GM23338 (cell line): Measurements from ENCODE around the gene FLNB. TPM values are rescaled to one million over a fixed set of nuclear protein-coding genes. Genes with fewer than 3 reads are reported as not detected.

ENCODE experiments used
- ATAC-seq: fragments of 200-7000 bp; cut with Tn5 transposase; 3 replicates; pipeline ENCODE4 v1.9.1; 2020
- DNase-seq: peaks from one replicate; pipeline ENCODE4 v3.0.0-alpha.2; 2015; ENCODE audit warnings: low spot score
- H2AFZ ChIP-seq: fragments of 200-600 bp; sonication (generic); 2 replicates; pipeline ENCODE4 v1.8.0; 2016; ENCODE audit warnings: antibody characterized with exemption, mild to moderate bottlenecking, moderate library complexity
- H3F3A ChIP-seq: fragments of 200-600 bp; sonication (generic); replicated peaks from 2 replicates; pipeline ENCODE4 v1.8.0; 2017; ENCODE audit warnings: antibody characterized with exemption, mixed run types, low read depth
- H3K27ac ChIP-seq: fragments of 200-600 bp; sonication (generic); 2 replicates; pipeline ENCODE4 v1.6.1; 2016; ENCODE audit warnings: low read depth
- H3K27me3 ChIP-seq: fragments of 200-600 bp; sonication (generic); 2 replicates; pipeline ENCODE4 v1.8.0; 2016; ENCODE audit warnings: mild to moderate bottlenecking, mixed run types, moderate library complexity; ENCODE audit not compliant: insufficient read depth
- H3K36me3 ChIP-seq: fragments of 200-600 bp; sonication (generic); 2 replicates; pipeline ENCODE4 v1.8.0; 2016; ENCODE audit warnings: mild to moderate bottlenecking; ENCODE audit not compliant: insufficient read depth
- H3K4me1 ChIP-seq: fragments of 200-600 bp; sonication (generic); 2 replicates; pipeline ENCODE4 v1.8.0; 2016; ENCODE audit warnings: mild to moderate bottlenecking, moderate library complexity; ENCODE audit not compliant: insufficient read depth
- H3K4me2 ChIP-seq: fragments of 200-600 bp; sonication (generic); 2 replicates; pipeline ENCODE4 v1.7.1; 2017; ENCODE audit warnings: mixed run types
- H3K4me3 ChIP-seq: fragments of 200-600 bp; sonication (generic); 2 replicates; pipeline ENCODE4 v1.6.1; 2016; ENCODE audit warnings: mixed run types
- H3K79me2 ChIP-seq: fragments of 200-600 bp; sonication (generic); replicated peaks from 2 replicates; pipeline ENCODE4 v1.8.0; 2017; ENCODE audit warnings: mild to moderate bottlenecking; ENCODE audit not compliant: insufficient read depth
- H3K9me2 ChIP-seq: fragments of 200-600 bp; sonication (generic); 2 replicates; pipeline ENCODE4 v1.8.0; 2017; ENCODE audit not compliant: insufficient read depth
- H4K20me1 ChIP-seq: fragments of 200-600 bp; sonication (generic); replicated peaks from 2 replicates; pipeline ENCODE4 v1.8.0; 2017; ENCODE audit warnings: mild to moderate bottlenecking; ENCODE audit not compliant: insufficient read depth
- H3K27ac Mint-ChIP-seq: 2 replicates; pipeline ENCODE4 v1.8.0; 2020; ENCODE audit warnings: inconsistent platforms, mild to moderate bottlenecking, moderate library complexity, mixed read lengths
- H3K27me3 Mint-ChIP-seq: 3 replicates; pipeline ENCODE4 v1.8.0; 2022; ENCODE audit warnings: low read depth, mild to moderate bottlenecking, moderate library complexity, mixed read lengths, inconsistent platforms; ENCODE audit not compliant: insufficient read depth, poor library complexity
- H3K36me3 Mint-ChIP-seq: 3 replicates; pipeline ENCODE4 v1.8.0; 2021; ENCODE audit warnings: low read depth, mild to moderate bottlenecking, inconsistent platforms, moderate library complexity, mixed read lengths
- H3K4me1 Mint-ChIP-seq: 3 replicates; pipeline ENCODE4 v1.8.0; 2020; ENCODE audit warnings: mild to moderate bottlenecking, inconsistent platforms, mixed read lengths
- H3K4me3 Mint-ChIP-seq: 3 replicates; pipeline ENCODE4 v1.8.0; 2021; ENCODE audit warnings: moderate library complexity, mild to moderate bottlenecking, inconsistent platforms, mixed read lengths
- H3K9me3 Mint-ChIP-seq: 3 replicates; pipeline ENCODE4 v1.8.0; 2020; ENCODE audit warnings: moderate library complexity, mild to moderate bottlenecking, inconsistent platforms, mixed read lengths
- CREB1 ChIP-seq: fragments of 250-450 bp; sonication (Bioruptor Pico); IDR thresholded peaks from 2 replicates; pipeline ENCODE4 v1.5.0; 2020; ENCODE audit warnings: low read depth, mild to moderate bottlenecking, moderate library complexity
- EZH2phosphoT487 ChIP-seq: fragments of 200-600 bp; sonication (generic); IDR thresholded peaks from one replicate; pipeline ENCODE4 v1.8.1; 2018; ENCODE audit warnings: antibody characterized with exemption; ENCODE audit not compliant: unreplicated experiment
- JUNB ChIP-seq: IDR thresholded peaks from one replicate; pipeline ENCODE4 v1.6.1; 2016; ENCODE audit warnings: antibody characterized with exemption; ENCODE audit not compliant: unreplicated experiment
- NANOG ChIP-seq: IDR thresholded peaks from 2 replicates; pipeline ENCODE4 v1.6.1; 2016; ENCODE audit warnings: antibody characterized with exemption, borderline replicate concordance
- POLR2AphosphoS5 ChIP-seq: IDR thresholded peaks from 2 replicates; pipeline ENCODE4 v1.6.1; 2016; ENCODE audit warnings: antibody characterized with exemption, low read depth
- ZNF114 ChIP-seq: fragments of 250-450 bp; sonication (Bioruptor Pico); IDR thresholded peaks from 2 replicates; pipeline ENCODE4 v1.5.0; 2020; ENCODE audit warnings: mild to moderate bottlenecking, moderate library complexity
- polyA plus RNA-seq: library from polyadenylated mRNA; unstranded; fragments of >200 nt; fragmentation: Nextera tagmentation; extraction: Ambion mirVana; gene quantifications from 2 replicates; pipeline ENCODE4 v1.2.1, GENCODE V29; 2016
- total RNA-seq: library from RNA; depleted of rRNA; stranded (reverse); fragments of >200 nt; shearing (Covaris generic); gene quantifications from 2 replicates; pipeline ENCODE4 v1.2.3, GENCODE V29; 2014
- TF ChIP-seq, protein P1 (sequence below): fragments of 250-450 bp; sonication (Bioruptor Pico); IDR thresholded peaks from 2 replicates; pipeline ENCODE4 v1.5.0; 2020; ENCODE audit warnings: mild to moderate bottlenecking, moderate library complexity
- TF ChIP-seq, protein P2 (sequence below): IDR thresholded peaks from 2 replicates; pipeline ENCODE4 v1.6.1; 2016; ENCODE audit warnings: antibody characterized with exemption
- TF ChIP-seq, protein P3 (sequence below): IDR thresholded peaks from one replicate; pipeline ENCODE4 v1.6.1; 2018; ENCODE audit warnings: antibody characterized with exemption; ENCODE audit not compliant: unreplicated experiment

Gene FLNB
- total and polyA plus RNA-seq, 2 experiments from 2014 or later: 39.7 to 179 TPM

DNA sequence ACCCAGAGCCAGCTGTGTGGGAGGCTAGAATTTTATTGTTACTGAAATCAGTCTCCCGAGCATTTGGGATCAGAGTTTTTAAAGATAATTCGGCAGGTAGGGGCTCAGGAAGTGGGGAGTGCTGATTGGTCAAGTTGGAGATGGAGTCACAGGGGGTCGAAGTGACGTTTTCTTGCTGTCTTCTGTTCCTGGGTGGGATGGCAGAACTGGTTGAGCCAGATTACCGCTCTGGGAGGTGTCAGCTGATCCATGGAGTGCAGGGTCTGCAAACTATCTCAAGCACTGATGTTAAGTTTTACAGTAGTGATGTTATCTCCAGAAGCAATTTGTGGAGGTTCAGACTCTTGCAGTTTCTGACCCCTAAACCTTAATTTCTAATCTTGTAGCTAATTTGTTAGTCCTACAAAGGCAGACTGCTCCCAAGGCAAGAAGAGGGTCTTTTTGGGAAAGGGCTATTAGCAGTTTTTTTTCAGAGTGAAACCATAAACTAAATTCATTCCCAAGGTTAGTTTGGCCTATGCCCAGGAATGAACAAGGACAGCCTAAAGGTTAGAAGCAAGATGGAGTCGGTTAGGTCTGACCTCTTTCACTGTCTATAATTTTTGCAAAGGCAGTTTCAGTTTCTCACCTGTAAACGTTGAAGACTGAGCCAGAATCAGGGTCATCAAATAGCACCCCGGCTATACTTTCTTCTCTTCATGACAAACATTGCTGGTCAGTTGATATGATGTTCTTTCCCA lies 28.2 kb downstream of the FLNB start:
- Mint-ChIP-seq H3K9me3 (no peaks in the 10 kb centered on the region), H3K4me3 (peak overlapping the region; percentile 31; the same call in 1 of the 3 replicates), H3K27me3 (peaks cover 8% of the 10 kb centered on the region), H3K4me1 (peaks cover 65% of the 10 kb centered on the region), H3K36me3 (0 out of 3 replicates have a peak, but pooled peaks cover 5% of the 10 kb centered on the region), H3K27ac (peak overlapping the region; percentile 81)
- no peaks in the 10 kb centered on the region; the same call in 1 of the 2 replicates for H4K20me1 ChIP-seq
- H3K4me2 ChIP-seq: peak overlapping the region; percentile 58
- ATAC-seq: no peak
- H2AFZ ChIP-seq: no peak overlapping the region
- peak; percentile 33 for DNase-seq
- peaks cover 81% of the 10 kb centered on the region for H3K4me1 ChIP-seq
- H3K9me2 ChIP-seq: no peaks in the 10 kb centered on the region
- peaks cover 95% of the 10 kb centered on the region for H3K79me2 ChIP-seq
- H3F3A ChIP-seq: peaks cover 4% of the 10 kb centered on the region; the same call in 1 of the 2 replicates
- no peaks in the 10 kb centered on the region for H3K36me3 ChIP-seq
- peak overlapping the region; percentile 72 for H3K27ac ChIP-seq
- no peaks in the 10 kb centered on the region for H3K27me3 ChIP-seq
- TF ChIP-seq NANOG (no peak), CREB1 (peak; percentile 52; the same call in 1 of the 2 replicates)
- H3K4me3 ChIP-seq: 0 out of 2 replicates have a peak overlapping the region, but pooled peaks have one; percentile 10

DNA sequence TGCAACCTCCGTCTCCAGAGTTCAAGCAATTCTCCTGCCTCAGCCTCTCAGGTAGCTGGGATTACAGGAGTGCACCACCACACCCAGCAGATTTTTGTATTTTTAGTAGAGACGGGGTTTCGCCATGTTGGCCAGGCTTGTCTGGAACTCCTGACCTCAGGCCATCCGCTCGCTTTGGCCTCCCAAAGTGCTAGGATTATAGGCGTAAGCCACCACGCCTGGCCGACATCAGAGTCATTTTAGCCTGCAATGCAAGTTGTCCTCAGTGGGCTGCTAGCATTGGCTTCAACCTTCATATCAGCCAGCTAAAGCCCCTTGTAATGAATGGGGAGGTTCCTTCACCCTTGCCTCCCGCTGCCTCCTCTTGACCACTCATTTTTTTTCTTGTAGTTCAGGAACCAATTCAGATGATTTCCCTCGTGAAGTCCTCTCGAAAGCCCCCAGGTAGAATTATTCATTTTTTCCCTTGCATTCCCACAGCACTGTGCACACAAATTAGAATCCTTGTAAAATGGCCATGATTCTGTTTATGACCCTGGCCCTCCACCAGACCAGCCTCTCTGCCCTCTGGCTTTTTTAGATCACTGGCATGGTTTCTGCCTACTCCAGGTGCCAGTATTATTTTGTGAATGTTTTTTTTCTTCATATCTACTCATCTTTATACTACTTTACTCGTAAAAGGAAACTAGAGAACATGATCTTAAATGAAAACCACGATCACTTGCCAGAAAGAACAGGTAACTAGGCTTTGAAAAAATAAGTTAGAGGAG lies 29.1 kb downstream of the FLNB start:
- peak overlapping the region; percentile 88 for H3K27ac ChIP-seq
- peaks cover 91% of the 10 kb centered on the region for H3K79me2 ChIP-seq
- H3K4me2 ChIP-seq: no peak overlapping the region
- no peak overlapping the region for H3K4me3 ChIP-seq
- peaks cover 80% of the 10 kb centered on the region for H3K4me1 ChIP-seq
- Mint-ChIP-seq H3K4me1 (peaks cover 71% of the 10 kb centered on the region), H3K27me3 (peaks cover 6% of the 10 kb centered on the region), H3K4me3 (no peak overlapping the region), H3K9me3 (no peaks in the 10 kb centered on the region), H3K36me3 (0 out of 3 replicates have a peak, but pooled peaks cover 5% of the 10 kb centered on the region), H3K27ac (peak overlapping the region; percentile 78)
- H3F3A ChIP-seq: peaks cover 4% of the 10 kb centered on the region; the same call in 1 of the 2 replicates
- no peak overlapping the region for H2AFZ ChIP-seq
- no peak for DNase-seq
- ATAC-seq: no peak
- H3K27me3 ChIP-seq: no peaks in the 10 kb centered on the region
- no peaks in the 10 kb centered on the region for H3K36me3 ChIP-seq
- H4K20me1 ChIP-seq: no peaks in the 10 kb centered on the region; the same call in 1 of the 2 replicates
- H3K9me2 ChIP-seq: no peaks in the 10 kb centered on the region
- TF ChIP-seq, protein P1, sequence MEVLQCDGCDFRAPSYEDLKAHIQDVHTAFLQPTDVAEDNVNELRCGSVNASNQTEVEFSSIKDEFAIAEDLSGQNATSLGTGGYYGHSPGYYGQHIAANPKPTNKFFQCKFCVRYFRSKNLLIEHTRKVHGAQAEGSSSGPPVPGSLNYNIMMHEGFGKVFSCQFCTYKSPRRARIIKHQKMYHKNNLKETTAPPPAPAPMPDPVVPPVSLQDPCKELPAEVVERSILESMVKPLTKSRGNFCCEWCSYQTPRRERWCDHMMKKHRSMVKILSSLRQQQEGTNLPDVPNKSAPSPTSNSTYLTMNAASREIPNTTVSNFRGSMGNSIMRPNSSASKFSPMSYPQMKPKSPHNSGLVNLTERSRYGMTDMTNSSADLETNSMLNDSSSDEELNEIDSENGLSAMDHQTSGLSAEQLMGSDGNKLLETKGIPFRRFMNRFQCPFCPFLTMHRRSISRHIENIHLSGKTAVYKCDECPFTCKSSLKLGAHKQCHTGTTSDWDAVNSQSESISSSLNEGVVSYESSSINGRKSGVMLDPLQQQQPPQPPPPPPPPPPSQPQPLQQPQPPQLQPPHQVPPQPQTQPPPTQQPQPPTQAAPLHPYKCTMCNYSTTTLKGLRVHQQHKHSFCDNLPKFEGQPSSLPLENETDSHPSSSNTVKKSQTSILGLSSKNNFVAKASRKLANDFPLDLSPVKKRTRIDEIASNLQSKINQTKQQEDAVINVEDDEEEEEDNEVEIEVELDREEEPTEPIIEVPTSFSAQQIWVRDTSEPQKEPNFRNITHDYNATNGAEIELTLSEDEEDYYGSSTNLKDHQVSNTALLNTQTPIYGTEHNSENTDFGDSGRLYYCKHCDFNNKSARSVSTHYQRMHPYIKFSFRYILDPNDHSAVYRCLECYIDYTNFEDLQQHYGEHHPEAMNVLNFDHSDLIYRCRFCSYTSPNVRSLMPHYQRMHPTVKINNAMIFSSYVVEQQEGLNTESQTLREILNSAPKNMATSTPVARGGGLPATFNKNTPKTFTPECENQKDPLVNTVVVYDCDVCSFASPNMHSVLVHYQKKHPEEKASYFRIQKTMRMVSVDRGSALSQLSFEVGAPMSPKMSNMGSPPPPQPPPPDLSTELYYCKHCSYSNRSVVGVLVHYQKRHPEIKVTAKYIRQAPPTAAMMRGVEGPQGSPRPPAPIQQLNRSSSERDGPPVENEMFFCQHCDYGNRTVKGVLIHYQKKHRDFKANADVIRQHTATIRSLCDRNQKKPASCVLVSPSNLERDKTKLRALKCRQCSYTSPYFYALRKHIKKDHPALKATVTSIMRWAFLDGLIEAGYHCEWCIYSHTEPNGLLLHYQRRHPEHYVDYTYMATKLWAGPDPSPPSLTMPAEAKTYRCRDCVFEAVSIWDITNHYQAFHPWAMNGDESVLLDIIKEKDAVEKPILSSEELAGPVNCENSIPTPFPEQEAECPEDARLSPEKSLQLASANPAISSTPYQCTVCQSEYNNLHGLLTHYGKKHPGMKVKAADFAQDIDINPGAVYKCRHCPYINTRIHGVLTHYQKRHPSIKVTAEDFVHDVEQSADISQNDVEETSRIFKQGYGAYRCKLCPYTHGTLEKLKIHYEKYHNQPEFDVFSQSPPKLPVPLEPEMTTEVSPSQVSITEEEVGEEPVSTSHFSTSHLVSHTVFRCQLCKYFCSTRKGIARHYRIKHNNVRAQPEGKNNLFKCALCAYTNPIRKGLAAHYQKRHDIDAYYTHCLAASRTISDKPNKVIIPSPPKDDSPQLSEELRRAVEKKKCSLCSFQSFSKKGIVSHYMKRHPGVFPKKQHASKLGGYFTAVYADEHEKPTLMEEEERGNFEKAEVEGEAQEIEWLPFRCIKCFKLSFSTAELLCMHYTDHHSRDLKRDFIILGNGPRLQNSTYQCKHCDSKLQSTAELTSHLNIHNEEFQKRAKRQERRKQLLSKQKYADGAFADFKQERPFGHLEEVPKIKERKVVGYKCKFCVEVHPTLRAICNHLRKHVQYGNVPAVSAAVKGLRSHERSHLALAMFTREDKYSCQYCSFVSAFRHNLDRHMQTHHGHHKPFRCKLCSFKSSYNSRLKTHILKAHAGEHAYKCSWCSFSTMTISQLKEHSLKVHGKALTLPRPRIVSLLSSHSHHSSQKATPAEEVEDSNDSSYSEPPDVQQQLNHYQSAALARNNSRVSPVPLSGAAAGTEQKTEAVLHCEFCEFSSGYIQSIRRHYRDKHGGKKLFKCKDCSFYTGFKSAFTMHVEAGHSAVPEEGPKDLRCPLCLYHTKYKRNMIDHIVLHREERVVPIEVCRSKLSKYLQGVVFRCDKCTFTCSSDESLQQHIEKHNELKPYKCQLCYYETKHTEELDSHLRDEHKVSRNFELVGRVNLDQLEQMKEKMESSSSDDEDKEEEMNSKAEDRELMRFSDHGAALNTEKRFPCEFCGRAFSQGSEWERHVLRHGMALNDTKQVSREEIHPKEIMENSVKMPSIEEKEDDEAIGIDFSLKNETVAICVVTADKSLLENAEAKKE (CRISPR knock-in tag): no peak
- no peak for TF ChIP-seq EZH2phosphoT487
- no peak for TF ChIP-seq ZNF114 (CRISPR knock-in tag)
- TF ChIP-seq POLR2AphosphoS5: no peak
- TF ChIP-seq, protein P2, sequence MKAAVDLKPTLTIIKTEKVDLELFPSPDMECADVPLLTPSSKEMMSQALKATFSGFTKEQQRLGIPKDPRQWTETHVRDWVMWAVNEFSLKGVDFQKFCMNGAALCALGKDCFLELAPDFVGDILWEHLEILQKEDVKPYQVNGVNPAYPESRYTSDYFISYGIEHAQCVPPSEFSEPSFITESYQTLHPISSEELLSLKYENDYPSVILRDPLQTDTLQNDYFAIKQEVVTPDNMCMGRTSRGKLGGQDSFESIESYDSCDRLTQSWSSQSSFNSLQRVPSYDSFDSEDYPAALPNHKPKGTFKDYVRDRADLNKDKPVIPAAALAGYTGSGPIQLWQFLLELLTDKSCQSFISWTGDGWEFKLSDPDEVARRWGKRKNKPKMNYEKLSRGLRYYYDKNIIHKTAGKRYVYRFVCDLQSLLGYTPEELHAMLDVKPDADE: no peak
- TF ChIP-seq, protein P3, sequence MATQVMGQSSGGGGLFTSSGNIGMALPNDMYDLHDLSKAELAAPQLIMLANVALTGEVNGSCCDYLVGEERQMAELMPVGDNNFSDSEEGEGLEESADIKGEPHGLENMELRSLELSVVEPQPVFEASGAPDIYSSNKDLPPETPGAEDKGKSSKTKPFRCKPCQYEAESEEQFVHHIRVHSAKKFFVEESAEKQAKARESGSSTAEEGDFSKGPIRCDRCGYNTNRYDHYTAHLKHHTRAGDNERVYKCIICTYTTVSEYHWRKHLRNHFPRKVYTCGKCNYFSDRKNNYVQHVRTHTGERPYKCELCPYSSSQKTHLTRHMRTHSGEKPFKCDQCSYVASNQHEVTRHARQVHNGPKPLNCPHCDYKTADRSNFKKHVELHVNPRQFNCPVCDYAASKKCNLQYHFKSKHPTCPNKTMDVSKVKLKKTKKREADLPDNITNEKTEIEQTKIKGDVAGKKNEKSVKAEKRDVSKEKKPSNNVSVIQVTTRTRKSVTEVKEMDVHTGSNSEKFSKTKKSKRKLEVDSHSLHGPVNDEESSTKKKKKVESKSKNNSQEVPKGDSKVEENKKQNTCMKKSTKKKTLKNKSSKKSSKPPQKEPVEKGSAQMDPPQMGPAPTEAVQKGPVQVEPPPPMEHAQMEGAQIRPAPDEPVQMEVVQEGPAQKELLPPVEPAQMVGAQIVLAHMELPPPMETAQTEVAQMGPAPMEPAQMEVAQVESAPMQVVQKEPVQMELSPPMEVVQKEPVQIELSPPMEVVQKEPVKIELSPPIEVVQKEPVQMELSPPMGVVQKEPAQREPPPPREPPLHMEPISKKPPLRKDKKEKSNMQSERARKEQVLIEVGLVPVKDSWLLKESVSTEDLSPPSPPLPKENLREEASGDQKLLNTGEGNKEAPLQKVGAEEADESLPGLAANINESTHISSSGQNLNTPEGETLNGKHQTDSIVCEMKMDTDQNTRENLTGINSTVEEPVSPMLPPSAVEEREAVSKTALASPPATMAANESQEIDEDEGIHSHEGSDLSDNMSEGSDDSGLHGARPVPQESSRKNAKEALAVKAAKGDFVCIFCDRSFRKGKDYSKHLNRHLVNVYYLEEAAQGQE: no peak
- no peak for TF ChIP-seq JUNB
